ENCODE data around the gene HOXA6. TPM values are rescaled to one million over a fixed set of nuclear protein-coding genes. Genes with fewer than 3 reads are reported as not detected.

Gene HOXA6
- total RNA-seq, 2 experiments from 2014 or later = 4.1 to 12.0 TPM

- no peaks in the 10 kb centered on the region for H4K20me1 ChIP-seq (ENCODE audit: insufficient read depth, low read length)
- no peak for DNase-seq (ENCODE audit: low spot score)
- no TSS peak for BruUV-seq (replicated peaks)
- CTCF ChIA-PET (ENCODE audit: unreplicated experiment) = interaction anchor here (0.6 to 1.4 kb wide), 2 partner anchors 502 to 1269 kb away, joined by 3 to 4 read pairs; no protein-coding TSS in a partner anchor
- no peak overlapping the region for H3K4me3 ChIP-seq (ENCODE audit: low read depth, low read length, poor library complexity, severe bottlenecking)
- POLR2A ChIA-PET = interaction anchor here (0.5 to 1.3 kb wide), 3 partner anchors 12 to 423 kb away, joined by 3 to 4 read pairs (median 4); no protein-coding TSS in a partner anchor
- H3K4me1 ChIP-seq (ENCODE audit: insufficient read depth, low read length, poor library complexity, severe bottlenecking) = peaks cover 6% of the 10 kb centered on the region
- H3K27ac ChIP-seq (ENCODE audit: low read depth, low read length, poor library complexity, severe bottlenecking) = no peak overlapping the region
- TF ChIP-seq EZH2phosphoT487 (IDR thresholded peaks at IDR 0.05; ENCODE audit: borderline replicate concordance, low read depth, low read length) (no peak), CTCF (conservative IDR thresholded peaks at IDR 0.05; ENCODE audit: low read length) (no peak)
- H3K9me2 ChIP-seq (ENCODE audit: insufficient read depth, low read length) = no peaks in the 10 kb centered on the region
- H3K4me2 ChIP-seq (ENCODE audit: low read length) = no peak overlapping the region
- no peaks in the 10 kb centered on the region for H3K36me3 ChIP-seq (ENCODE audit: insufficient read depth, low read length)
- intact Hi-C loops (cut with micrococcal nuclease; ENCODE audit: unreplicated experiment) = loop anchor here (1.0 to 5.0 kb wide), 5 partner anchors 309 to 793 kb away; no protein-coding TSS in a partner anchor
- H2AFZ ChIP-seq (ENCODE audit: low read length) = no peak overlapping the region
- H3K9me3 ChIP-seq (ENCODE audit: low read length) = no peaks in the 10 kb centered on the region
- H3K79me2 ChIP-seq (ENCODE audit: insufficient read depth, low read depth, low read length) = no peaks in the 10 kb centered on the region
Measured at GRCh38 chr7:27161721-27162560, 14.4 kb upstream of the HOXA6 start.

- Histone ChIP-seq H3K9me2 (ENCODE audit: insufficient read depth, low read length) (no peaks in the 10 kb centered on the region), H2AFZ (ENCODE audit: low read length) (peak overlapping the region; percentile 90), H3K4me2 (ENCODE audit: low read length) (peak overlapping the region; percentile 77), H3K79me2 (ENCODE audit: insufficient read depth, low read depth, low read length) (no peaks in the 10 kb centered on the region), H4K20me1 (ENCODE audit: insufficient read depth, low read length) (no peaks in the 10 kb centered on the region), H3K9me3 (ENCODE audit: low read length) (no peaks in the 10 kb centered on the region), H3K4me3 (ENCODE audit: low read depth, low read length, poor library complexity, severe bottlenecking) (peak overlapping the region; percentile 67), H3K4me1 (ENCODE audit: insufficient read depth, low read length, poor library complexity, severe bottlenecking) (peaks cover 10% of the 10 kb centered on the region), H3K36me3 (ENCODE audit: insufficient read depth, low read length) (no peaks in the 10 kb centered on the region), H3K27ac (ENCODE audit: low read depth, low read length, poor library complexity, severe bottlenecking) (no peak overlapping the region)
- POLR2A ChIA-PET = interaction anchor here (0.5 kb wide), 1 partner anchor 21 kb away, joined by 3 read pairs; no protein-coding TSS in a partner anchor
- CTCF ChIA-PET (ENCODE audit: unreplicated experiment) = interaction anchor here (0.6 to 1.4 kb wide), 9 partner anchors 14 to 1269 kb away, joined by 3 to 23 read pairs (median 4); no protein-coding TSS in a partner anchor
- intact Hi-C loops (cut with micrococcal nuclease; ENCODE audit: unreplicated experiment) = loop anchor here (1.0 to 5.0 kb wide), 5 partner anchors 308 to 792 kb away; no protein-coding TSS in a partner anchor
- DNase-seq (ENCODE audit: low spot score) = no peak
- no peak for TF ChIP-seq EZH2phosphoT487 (IDR thresholded peaks at IDR 0.05; ENCODE audit: borderline replicate concordance, low read depth, low read length)
- TF ChIP-seq CTCF (conservative IDR thresholded peaks at IDR 0.05; ENCODE audit: low read length) = peak; percentile 69; the same call in 1 of the 2 replicates
- BruUV-seq (replicated peaks) = no TSS peak
Measured at GRCh38 chr7:27161214-27161720, 13.7 kb upstream of the HOXA6 start.
